ENCODE measurements around the gene IL1B. TPM values are rescaled to one million over a fixed set of nuclear protein-coding genes. Genes with fewer than 3 reads are reported as not detected.

IL1B gene
- total RNA-seq, 4 donors from 2014 or later, result 0.26 TPM; not detected in 3

GRCh38 chr2:112832841-112833638 lies 3.5 kb downstream of the IL1B start:
- Histone ChIP-seq H3K9me3 (no peaks in the 10 kb centered on the region), H3K4me3 (no peak overlapping the region), H3K27ac (no peak overlapping the region), H3K36me3 (no peaks in the 10 kb centered on the region), H3K27me3 (no peaks in the 10 kb centered on the region), H3K4me1 (no peaks in the 10 kb centered on the region)
- no peak for TF ChIP-seq POLR2A (IDR thresholded peaks at IDR 0.05)
- no peak for TF ChIP-seq CTCF (IDR thresholded peaks at IDR 0.05)
- no peak for DNase-seq
- intact Hi-C loops (cut with DNase I; ENCODE audit: low total_unique reads), result no loop called here

DNA sequence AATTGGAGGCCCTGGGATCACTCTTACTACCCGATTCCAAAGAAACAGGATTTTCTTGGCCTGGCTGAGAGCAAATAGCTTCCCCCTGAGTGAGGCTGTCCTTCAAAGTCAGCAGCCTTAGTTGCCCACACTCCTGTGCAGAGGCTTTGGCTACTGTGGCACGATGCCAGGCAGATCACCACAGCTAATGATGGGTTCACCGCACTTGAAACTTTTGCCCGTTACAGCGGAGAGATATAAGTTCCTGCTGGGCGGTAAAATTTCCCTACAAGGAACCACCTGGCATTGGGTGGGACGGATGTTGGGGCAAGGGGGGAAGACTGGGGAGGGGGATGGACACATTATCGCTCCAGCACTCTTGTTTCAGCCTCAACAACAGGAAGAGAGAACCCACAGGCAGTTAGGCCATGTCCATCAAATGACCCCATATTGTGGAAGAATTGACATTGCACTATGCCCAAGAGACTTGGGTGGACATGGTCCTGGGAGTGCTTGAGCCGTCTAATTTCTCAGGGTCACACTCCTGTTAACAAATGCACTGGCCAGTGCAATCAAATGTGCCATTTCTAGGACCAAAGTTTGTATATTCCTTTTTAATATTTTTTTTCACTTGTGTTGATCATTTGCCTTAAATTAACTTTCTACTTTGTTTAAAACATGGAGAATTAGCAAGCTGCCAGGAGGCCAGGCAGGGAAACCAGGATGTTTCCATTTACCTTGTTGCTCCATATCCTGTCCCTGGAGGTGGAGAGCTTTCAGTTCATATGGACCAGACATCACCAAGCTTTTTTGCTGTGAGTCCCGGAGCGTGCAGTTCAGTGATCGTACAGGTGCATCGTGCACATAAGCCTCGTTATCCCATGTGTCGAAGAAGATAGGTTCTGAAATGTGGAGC lies 4.4 kb downstream of the IL1B start:
- no peak overlapping the region for H3K4me3 ChIP-seq
- no peaks in the 10 kb centered on the region for H3K27me3 ChIP-seq
- H3K4me1 ChIP-seq, result no peaks in the 10 kb centered on the region
- DNase-seq, result no peak
- no peak for TF ChIP-seq CTCF (IDR thresholded peaks at IDR 0.05)
- no peak for TF ChIP-seq POLR2A (IDR thresholded peaks at IDR 0.05)
- intact Hi-C loops (cut with DNase I; ENCODE audit: low total_unique reads), result no loop called here
- H3K36me3 ChIP-seq, result no peaks in the 10 kb centered on the region
- H3K27ac ChIP-seq, result no peak overlapping the region
- no peaks in the 10 kb centered on the region for H3K9me3 ChIP-seq

GRCh38 chr2:112831513-112831845 lies 5.1 kb downstream of the IL1B start:
- intact Hi-C loops (cut with DNase I; ENCODE audit: low total_unique reads), result no loop called here
- Histone ChIP-seq H3K27ac (no peak overlapping the region), H3K36me3 (no peaks in the 10 kb centered on the region), H3K4me1 (no peaks in the 10 kb centered on the region), H3K9me3 (no peaks in the 10 kb centered on the region), H3K27me3 (no peaks in the 10 kb centered on the region), H3K4me3 (no peak overlapping the region)
- no peak for DNase-seq
- TF ChIP-seq CTCF (IDR thresholded peaks at IDR 0.05), result no peak
- no peak for TF ChIP-seq POLR2A (IDR thresholded peaks at IDR 0.05)

DNA sequence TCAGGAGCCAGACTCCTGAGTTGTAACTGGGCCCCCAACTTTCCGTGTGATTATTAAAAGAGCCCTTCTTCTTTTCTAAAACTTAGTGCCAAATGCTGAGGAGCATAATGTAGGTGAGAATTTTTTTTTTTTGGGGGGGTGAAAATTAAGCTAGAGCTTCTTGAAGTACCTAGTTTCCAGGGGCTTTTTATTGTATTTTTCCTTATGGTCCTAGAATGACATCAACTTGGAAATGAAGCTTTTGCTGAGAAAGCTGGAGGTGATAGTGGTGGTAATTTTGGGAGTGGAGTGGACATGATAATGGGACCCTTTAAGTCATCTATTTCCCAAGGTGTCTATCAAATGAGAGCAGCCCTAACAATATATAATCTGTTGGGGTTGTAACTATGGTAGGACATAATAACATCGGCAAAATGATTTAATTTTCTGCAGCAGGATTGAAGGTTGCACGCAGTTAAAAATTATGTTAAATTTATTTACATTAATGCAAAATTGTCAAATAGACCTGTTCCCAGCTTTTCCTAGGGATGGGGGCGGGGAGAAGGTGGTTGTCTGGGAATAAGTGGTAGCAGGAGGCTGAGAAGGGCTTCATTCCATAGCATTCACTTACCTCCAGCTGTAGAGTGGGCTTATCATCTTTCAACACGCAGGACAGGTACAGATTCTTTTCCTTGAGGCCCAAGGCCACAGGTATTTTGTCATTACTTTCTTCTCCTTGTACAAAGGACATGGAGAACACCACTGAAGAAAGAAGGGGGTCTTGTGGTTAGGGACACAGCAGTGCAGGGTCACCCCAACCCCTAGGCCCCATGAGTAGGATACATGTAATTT lies 5.7 kb downstream of the IL1B start:
- Histone ChIP-seq H3K4me1 (no peaks in the 10 kb centered on the region), H3K4me3 (no peak overlapping the region), H3K27ac (no peak overlapping the region), H3K36me3 (no peaks in the 10 kb centered on the region), H3K27me3 (no peaks in the 10 kb centered on the region), H3K9me3 (no peaks in the 10 kb centered on the region)
- no peak for DNase-seq
- intact Hi-C loops (cut with DNase I; ENCODE audit: low total_unique reads), result no loop called here
- TF ChIP-seq POLR2A (IDR thresholded peaks at IDR 0.05), result no peak
- TF ChIP-seq CTCF (IDR thresholded peaks at IDR 0.05), result no peak

Measured in uterus (tissue), 4 donors.